Measurements from ENCODE around the gene TMC1.

Gene TMC1

DNA sequence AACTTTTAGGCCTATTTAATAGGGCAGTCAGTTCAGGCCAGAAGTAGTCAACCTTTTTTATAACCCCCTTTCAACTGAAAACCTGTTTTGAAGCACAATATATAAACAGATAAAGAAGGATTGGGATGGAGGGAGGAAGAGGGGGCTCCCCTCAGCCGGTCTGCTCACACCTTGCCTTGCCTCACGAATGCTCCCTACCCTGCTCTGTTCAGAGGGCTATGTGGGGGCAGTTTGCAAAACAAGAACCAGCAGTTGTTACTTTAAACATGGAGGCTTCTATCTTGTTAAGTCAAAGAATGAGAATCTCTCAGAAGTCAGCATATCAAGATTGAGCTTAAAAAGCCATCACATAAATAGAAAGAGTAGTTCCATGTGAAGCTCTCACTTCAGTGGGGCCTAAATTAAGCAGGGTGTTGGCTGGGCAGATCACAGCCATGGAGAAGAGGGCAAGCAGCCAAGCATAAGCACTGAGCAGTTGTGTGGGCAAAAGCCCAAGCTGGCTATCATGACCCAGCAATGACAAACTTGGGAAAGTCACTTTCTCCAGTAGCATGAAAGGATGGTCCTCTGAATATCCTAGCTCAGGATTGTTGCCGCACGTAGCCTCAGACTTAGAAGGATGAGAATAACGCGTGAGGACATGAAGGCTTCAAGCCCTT is 360.8 kb downstream of the TMC1 start:
- Histone ChIP-seq H3K9me3 (ENCODE audit: control insufficient read depth in 5 of 5, low read length in 5 of 5) (no peaks in the 10 kb centered on the region), H3K4me3 (ENCODE audit: low read depth in 1 of 5, low read length in 5 of 5) (no peak overlapping the region), H3K27ac (ENCODE audit: low read depth, low read length) (no peak overlapping the region)

DNA sequence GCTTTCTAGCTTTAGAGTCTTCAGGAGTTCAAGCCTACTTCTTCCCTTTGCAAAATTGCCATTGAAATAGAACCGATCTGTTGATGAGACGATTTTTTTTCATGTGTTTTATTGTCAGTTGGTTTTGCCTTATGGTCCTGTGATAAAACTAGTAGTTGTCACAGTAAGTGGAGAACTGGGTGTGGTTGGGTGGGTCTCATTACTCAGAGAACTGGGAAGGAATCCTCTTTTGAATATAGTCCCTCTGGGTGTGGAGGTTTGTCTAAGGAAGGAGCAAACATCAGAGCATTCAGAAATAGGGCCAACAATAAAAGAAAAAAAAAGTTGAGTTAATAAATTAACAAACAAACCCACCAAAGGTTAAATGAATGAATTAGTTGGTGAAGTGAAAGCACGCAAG is 362.5 kb downstream of the TMC1 start:
- Histone ChIP-seq H3K36me3 (ENCODE audit: control insufficient read depth in 5 of 5, insufficient read depth in 5 of 5, low read length in 5 of 5) (peaks cover 0 to 11% (median 0%) of the 10 kb centered on the region in 5 donors), H3K9me3 (ENCODE audit: control insufficient read depth in 5 of 5, low read length in 5 of 5) (no peaks in the 10 kb centered on the region), H3K4me1 (ENCODE audit: control insufficient read depth in 5 of 5, insufficient read depth in 5 of 5, low read length in 5 of 5) (peaks cover 0 to 6% (median 4%) of the 10 kb centered on the region in 5 donors), H3K27me3 (ENCODE audit: control insufficient read depth in 5 of 5, insufficient read depth in 4 of 5, low read length in 5 of 5) (no peaks in the 10 kb centered on the region), H3K4me3 (ENCODE audit: low read depth in 1 of 5, low read length in 5 of 5) (no peak overlapping the region), H3K27ac (ENCODE audit: low read depth, low read length) (no peak overlapping the region), H3K9ac (ENCODE audit: low read length in 5 of 5) (no peak overlapping the region)

More for the DNA sequence above, 360.8 kb downstream of the TMC1 start:
- no peaks in the 10 kb centered on the region for H3K27me3 ChIP-seq (ENCODE audit: control insufficient read depth in 5 of 5, insufficient read depth in 4 of 5, low read length in 5 of 5)
- no peaks in the 10 kb centered on the region for H3K36me3 ChIP-seq (ENCODE audit: control insufficient read depth in 5 of 5, insufficient read depth in 5 of 5, low read length in 5 of 5)
- no peak overlapping the region for H3K9ac ChIP-seq (ENCODE audit: low read length in 5 of 5)
- peaks cover 0 to 6% (median 4%) of the 10 kb centered on the region in 5 donors for H3K4me1 ChIP-seq (ENCODE audit: control insufficient read depth in 5 of 5, insufficient read depth in 5 of 5, low read length in 5 of 5)

DNA sequence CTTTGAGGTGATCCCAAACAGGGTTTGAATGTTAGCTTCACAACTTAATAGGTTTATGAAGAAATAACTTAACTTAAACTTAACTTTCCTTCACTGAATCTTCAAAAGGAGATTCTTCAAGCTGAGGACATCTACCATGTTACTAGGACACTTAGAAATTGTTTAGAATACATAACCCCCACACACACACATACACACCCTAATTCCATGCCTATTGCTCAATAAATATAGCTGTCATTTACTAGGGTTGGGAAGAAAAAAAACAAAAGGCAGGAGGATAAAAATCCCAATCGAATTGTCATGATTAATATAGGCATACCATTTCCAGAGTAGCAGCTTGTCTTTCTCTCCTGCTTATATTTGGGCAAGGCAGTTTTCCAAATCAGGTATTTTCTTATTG is 363.1 kb downstream of the TMC1 start:
- Histone ChIP-seq H3K9me3 (ENCODE audit: control insufficient read depth in 5 of 5, low read length in 5 of 5) (no peaks in the 10 kb centered on the region), H3K4me3 (ENCODE audit: low read depth in 1 of 5, low read length in 5 of 5) (no peak overlapping the region), H3K36me3 (ENCODE audit: control insufficient read depth in 5 of 5, insufficient read depth in 5 of 5, low read length in 5 of 5) (peaks cover 0 to 15% (median 2%) of the 10 kb centered on the region in 5 donors), H3K4me1 (ENCODE audit: control insufficient read depth in 5 of 5, insufficient read depth in 5 of 5, low read length in 5 of 5) (peaks cover 0 to 6% (median 4%) of the 10 kb centered on the region in 5 donors), H3K27ac (ENCODE audit: low read depth, low read length) (no peak overlapping the region), H3K27me3 (ENCODE audit: control insufficient read depth in 5 of 5, insufficient read depth in 4 of 5, low read length in 5 of 5) (no peaks in the 10 kb centered on the region), H3K9ac (ENCODE audit: low read length in 5 of 5) (no peak overlapping the region)

Data from subcutaneous abdominal adipose tissue (tissue), 5 donors.